GM19395 (cell line): ENCODE results near the gene CYSLTR2.
A peak's percentile ranks its signal among the peaks of the same experiment; 100 is the strongest.

Experiments used
- ATAC-seq: cut with Tn5 transposase; IDR thresholded peaks from one replicate; pipeline ENCODE4 v1.9.1; 2021; ENCODE audit warnings: mild to moderate bottlenecking, moderate library complexity; ENCODE audit not compliant: unreplicated experiment

Gene CYSLTR2, protein sequence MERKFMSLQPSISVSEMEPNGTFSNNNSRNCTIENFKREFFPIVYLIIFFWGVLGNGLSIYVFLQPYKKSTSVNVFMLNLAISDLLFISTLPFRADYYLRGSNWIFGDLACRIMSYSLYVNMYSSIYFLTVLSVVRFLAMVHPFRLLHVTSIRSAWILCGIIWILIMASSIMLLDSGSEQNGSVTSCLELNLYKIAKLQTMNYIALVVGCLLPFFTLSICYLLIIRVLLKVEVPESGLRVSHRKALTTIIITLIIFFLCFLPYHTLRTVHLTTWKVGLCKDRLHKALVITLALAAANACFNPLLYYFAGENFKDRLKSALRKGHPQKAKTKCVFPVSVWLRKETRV

DNA sequence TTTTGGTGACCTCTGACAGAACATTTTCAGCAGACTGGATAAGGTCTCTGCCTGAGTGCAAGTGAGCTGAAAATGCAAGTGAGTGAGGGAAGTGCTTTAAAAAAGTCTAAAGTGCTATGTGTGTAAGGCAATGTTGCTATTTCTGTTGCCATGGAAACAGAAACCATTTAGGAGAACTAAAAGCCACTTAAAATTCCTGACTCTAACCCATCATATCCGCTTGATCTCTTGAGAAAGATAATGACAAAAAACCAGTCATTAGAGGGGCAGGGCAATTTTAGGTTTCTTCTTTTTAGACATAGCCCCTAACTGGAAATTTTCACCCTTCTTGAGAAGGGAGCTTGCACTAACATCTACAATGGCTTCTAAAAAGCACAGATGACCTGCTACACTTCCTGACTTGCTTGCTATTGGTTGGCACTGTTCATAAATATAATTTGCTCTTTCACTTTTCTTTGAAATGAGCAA lies at the start of gene CYSLTR2:
TSS of gene CYSLTR2 (plus strand) at position 458 of the 468 bp plus-strand sequence. CDS start 52,889 bp downstream, outside the sequence.
- ATAC-seq: peak; percentile 79

- ATAC-seq: no peak
Observed at GRCh38 chr13:48615049-48615448, 38.7 kb upstream of the CYSLTR2 start.

DNA sequence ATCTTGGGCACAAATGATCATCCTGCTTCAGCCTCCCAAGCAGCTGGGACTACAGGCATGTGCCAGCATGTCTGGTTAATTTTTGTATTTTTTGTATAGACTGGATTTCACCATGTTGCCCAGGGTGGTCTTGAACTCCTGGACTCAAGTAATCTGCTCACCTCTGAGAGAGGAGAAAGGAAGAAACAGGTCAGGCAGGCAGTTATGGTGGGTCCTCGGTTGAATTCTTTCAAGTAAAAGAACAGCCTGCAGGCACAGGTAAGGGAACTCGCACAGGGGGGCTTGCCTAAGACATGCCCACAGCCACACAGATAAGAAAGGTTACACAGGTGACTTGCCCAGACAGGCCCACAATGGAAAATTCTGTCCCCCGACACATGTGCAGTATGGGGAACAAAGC lies 34.8 kb upstream of the CYSLTR2 start:
- ATAC-seq: no peak

DNA sequence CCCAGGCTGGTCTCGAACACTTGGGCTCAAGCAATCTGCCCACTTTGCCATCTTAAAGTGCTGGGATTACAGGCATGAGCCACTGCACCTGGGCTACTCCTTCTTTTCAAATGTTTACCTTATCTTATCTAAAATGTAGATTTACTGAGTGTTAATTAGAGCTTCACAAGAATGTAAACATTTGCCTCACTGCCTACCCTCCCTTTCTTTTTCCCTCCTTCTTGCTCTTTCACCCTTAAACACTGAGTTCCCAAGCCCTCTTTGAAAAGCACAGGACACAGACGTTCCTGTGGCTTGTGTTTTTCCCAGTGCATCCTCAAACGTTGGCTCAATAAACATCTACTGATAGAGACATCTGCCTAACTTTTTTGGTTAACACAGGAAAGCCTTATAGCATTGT lies 32.7 kb upstream of the CYSLTR2 start:
- no peak for ATAC-seq

GRCh38 chr13:48624016-48624415 lies 29.7 kb upstream of the CYSLTR2 start:
- no peak for ATAC-seq

DNA sequence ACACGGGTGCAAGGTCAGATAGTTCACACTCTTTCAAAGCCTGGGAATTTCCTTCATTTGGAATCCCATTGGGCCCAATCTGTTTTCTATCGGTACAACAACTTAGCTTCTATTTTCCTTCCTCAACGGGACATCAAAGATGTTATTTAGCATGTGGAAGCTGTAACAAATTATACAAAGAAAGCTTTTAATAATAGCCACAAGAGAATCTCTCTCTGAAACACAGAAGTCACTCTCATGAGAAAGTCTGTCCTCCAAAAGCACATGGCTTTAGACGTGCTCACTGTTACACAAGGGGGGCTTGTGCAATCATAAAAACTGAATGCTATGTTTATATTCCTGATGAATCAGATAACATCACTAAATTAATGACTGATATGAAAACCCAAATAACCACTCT lies 28.9 kb upstream of the CYSLTR2 start:
- no peak for ATAC-seq

- no peak for ATAC-seq
Observed at GRCh38 chr13:48625413-48626076, 28.2 kb upstream of the CYSLTR2 start.

DNA sequence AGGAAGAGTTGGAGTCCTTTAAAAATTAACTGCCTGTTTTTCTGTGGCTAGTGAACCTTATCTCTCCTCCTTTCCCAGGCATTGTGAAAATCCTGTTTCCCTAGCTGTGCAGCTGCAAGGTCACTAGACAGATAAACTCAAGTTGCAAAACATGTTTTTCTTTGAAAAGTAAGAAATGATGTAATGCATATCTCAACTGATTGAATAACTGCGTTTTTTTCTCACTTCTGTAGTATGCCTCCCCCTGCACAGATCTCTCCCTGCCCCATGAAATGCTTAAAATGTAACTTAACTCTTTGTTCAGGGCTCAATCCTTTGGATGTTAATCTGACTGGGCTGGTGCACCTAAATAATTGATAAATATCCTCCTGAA lies 27.7 kb upstream of the CYSLTR2 start:
- ATAC-seq: no peak

DNA sequence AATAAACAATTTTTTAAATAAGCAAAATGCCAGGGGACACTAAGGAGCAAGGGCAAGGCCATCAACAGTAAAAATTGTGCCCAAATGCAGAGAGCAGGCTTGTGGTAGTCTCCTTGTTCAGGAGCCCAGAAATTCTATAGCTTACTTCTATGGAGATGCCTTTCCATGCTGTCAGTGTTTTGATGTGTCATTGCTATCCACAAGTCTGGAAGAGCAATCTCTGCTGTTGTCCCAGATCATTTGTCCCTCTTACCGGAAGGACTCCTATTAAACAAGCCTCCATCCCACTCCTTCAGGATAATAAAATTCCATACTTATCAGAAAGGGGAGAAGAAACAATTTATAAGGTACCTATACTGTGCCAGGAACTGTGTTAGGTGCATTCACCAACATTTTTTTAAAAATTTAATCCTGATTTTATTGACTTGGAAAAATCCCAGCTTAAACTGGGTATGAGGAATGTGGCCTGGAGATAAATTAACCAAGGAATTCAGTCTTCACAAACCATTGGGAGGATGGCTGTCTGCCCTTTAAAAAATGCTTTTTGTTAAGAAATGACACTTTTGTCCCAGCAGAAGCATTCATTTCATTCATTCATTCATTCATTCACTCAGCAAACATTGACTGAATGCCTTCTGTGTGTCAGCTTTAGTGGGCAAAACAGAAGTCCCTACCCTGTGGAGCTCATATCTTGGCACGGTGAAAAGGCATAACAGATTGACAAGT lies 26.8 kb upstream of the CYSLTR2 start:
- no peak for ATAC-seq

DNA sequence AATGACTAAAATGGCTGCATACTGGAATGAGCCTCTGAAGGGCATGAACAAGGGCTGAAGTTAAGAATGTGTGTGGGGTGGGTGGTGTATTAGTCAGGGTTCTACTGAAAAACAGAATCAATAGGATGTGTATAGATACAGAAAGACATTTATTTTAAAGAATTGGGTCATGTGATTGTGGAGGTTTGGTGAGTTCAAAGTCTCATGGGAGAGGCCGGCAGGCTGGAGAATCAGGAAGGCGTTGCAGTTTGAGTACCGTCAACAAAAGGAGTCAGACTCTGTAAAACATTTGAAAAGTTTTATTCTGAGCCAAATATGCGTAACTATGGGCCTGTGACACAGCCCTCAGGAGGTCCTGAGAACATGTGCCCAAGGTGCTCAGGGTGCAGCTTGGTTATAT lies 24.5 kb upstream of the CYSLTR2 start:
- ATAC-seq: no peak

GRCh38 chr13:48630291-48630690 lies 23.4 kb upstream of the CYSLTR2 start:
- ATAC-seq: no peak

DNA sequence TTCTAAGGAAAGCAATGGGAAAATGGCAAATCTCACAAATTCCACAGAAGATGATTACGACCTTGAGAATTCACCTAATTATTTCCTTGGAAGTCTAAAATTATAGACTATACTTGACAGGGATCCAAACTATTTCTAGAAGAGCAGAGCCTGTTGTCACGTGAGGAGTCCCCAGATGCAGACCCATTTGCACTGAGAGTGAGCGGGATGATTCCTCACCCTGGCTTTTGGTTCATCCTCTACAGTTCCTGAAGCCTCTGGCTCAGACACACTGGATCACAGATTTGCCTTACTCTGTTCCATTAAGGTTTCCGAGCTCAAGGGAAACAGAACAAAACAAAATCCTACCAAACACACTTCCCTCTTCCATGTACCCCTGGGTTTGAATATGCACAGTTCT lies 23.0 kb upstream of the CYSLTR2 start:
- no peak for ATAC-seq

DNA sequence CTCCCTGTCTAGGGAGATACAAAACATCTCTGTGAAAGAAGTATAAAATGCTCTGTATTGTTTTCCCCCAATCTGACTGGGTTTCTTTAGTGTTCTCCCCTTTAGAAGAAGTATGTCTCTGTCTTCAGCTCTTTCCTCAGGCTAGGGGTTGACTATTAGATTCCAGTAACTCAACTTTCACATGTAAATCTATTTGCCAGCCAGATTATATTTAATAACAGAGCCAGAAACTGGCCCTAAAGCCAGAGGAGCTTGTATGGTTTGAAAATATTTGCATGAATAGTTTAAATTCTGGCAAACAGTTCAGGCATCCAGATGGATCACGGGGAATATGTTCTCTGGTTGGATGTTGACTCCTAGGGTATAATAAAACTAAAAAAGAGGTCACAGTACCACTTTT lies 22.3 kb upstream of the CYSLTR2 start:
- ATAC-seq: no peak

DNA sequence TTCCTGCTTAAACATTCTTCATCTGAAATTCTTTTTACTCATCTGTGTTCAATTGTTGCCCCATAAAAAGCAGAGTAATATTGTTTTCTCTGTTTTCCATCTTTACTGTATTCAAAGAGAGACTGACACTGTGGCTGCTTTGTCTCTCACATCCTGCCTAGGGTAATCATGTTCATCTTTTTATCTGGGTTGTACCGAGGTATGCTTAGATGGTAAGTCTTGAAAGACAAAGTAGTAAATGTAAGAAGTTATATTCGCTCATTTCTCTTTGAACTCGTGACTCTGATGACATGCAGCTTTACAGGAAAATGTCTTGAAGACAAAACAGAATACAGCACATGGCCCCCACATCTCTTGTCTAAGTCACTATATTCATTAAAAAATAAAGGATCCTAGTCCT lies 20.0 kb upstream of the CYSLTR2 start:
- ATAC-seq: no peak

DNA sequence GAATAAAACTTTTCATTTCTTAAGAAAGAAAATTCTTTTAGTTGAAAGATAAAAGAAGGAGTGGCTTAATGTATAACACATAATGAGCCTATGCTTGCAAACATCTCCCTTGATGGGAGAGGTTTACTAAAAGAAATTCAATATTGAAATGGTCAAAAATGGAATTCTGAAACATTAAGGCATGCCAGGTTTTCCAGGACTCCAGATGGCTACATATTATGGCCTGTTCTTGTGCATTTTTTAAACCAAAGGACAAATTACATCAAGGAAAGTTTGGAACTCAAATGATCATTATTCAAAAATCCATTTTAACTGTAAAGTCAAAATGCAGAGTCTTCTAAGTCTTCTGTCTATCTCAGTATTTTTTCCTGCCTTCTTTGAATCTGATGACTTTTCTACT lies 19.1 kb upstream of the CYSLTR2 start:
- no peak for ATAC-seq

- no peak for ATAC-seq
Observed at GRCh38 chr13:48635478-48635877, 18.3 kb upstream of the CYSLTR2 start.

GRCh38 chr13:48636550-48636949 lies 17.2 kb upstream of the CYSLTR2 start:
- ATAC-seq: no peak

GRCh38 chr13:48637601-48638000 lies 16.1 kb upstream of the CYSLTR2 start:
- no peak for ATAC-seq

GRCh38 chr13:48640767-48641166 lies 13.0 kb upstream of the CYSLTR2 start:
- ATAC-seq: no peak

- no peak for ATAC-seq
Observed at GRCh38 chr13:48641404-48641803, 12.3 kb upstream of the CYSLTR2 start.

DNA sequence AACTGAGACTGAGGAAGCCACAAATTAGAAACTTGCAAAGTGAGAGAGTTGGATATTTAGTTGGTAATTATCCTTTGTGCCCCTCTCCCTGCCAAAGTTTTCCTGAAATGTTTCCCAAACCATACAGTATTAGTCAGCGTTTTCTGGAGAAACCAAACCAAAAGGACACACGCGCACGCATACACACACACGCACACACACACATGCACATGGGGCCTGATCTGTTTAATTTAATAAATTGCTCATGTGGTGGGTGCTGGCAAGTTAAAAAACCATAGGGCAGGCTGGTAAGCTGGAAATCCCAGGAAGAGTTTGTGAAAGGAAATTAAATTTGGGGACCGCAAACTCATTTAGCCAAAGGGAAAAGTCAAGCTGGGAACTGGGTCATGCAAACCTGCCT lies 11.7 kb upstream of the CYSLTR2 start:
- ATAC-seq: no peak

DNA sequence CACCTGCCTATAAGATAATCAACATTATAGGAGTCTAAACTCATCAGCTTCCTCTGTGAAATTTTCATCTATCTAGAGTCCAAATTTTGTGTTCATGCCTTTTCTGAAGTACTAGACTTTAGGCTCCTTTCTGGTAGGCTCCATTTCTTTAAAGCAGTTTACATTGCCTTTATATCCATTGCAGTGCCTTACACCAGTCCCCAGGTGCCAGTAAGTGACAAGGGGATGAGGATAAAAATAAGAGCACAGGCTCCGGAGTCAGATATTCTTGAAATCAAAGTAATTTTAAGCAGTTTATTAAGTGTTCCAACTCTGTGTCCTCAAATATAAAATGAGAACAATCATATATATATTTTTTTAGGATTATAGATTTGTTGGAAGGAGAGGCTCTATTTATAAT lies 10.6 kb upstream of the CYSLTR2 start:
- no peak for ATAC-seq
